Hepatocyte (in vitro differentiated cells): Measurements from ENCODE around the gene SEC23A. TPM values are rescaled to one million over a fixed set of nuclear protein-coding genes. Genes with fewer than 3 reads are reported as not detected.

ENCODE experiments used
- DNase-seq: peaks from one replicate; pipeline ENCODE4 v3.0.0-alpha.2; 2016; ENCODE audit warnings: low spot score
- H2AFZ ChIP-seq: fragments of 200-600 bp; sonication (generic); 2 replicates; pipeline ENCODE4 v1.6.0; 2016; ENCODE audit warnings: antibody characterized with exemption, mild to moderate bottlenecking
- H3K27ac ChIP-seq: fragments of 200-600 bp; sonication (generic); 2 replicates; pipeline ENCODE4 v1.5.1; 2016; ENCODE audit warnings: mild to moderate bottlenecking
- H3K27me3 ChIP-seq: fragments of 200-600 bp; sonication (generic); 2 replicates; pipeline ENCODE4 v1.6.1; 2016
- H3K36me3 ChIP-seq: fragments of 200-600 bp; sonication (generic); replicated peaks from 2 replicates; pipeline ENCODE4 v1.5.1; 2016; ENCODE audit warnings: low read depth; ENCODE audit not compliant: insufficient read depth
- H3K4me1 ChIP-seq: fragments of 200-600 bp; sonication (generic); 2 replicates; pipeline ENCODE4 v1.5.1; 2016; ENCODE audit warnings: mild to moderate bottlenecking, moderate library complexity; ENCODE audit not compliant: insufficient read depth
- H3K4me2 ChIP-seq: fragments of 200-600 bp; sonication (generic); 2 replicates; pipeline ENCODE4 v1.6.0; 2016
- H3K4me3 ChIP-seq: fragments of 200-600 bp; sonication (generic); 2 replicates; pipeline ENCODE4 v1.5.1; 2016; ENCODE audit warnings: mild to moderate bottlenecking
- H3K79me2 ChIP-seq: fragments of 200-600 bp; sonication (generic); 2 replicates; pipeline ENCODE4 v1.6.0; 2017; ENCODE audit warnings: mild to moderate bottlenecking
- H3K9me2 ChIP-seq: fragments of 200-600 bp; sonication (generic); replicated peaks from 2 replicates; pipeline ENCODE4 v1.6.0; 2017; ENCODE audit warnings: mild to moderate bottlenecking; ENCODE audit not compliant: insufficient read depth
- H3K9me3 ChIP-seq: fragments of 200-600 bp; sonication (generic); 2 replicates; pipeline ENCODE4 v1.5.1; 2016; ENCODE audit warnings: low read depth, mild to moderate bottlenecking
- H4K20me1 ChIP-seq: fragments of 200-600 bp; sonication (generic); 2 replicates; pipeline ENCODE4 v1.6.0; 2016; ENCODE audit warnings: mild to moderate bottlenecking; ENCODE audit not compliant: insufficient read depth, poor library complexity, severe bottlenecking
- EZH2 ChIP-seq: fragments of 200-600 bp; sonication (generic); IDR thresholded peaks from 2 replicates; pipeline ENCODE4 v1.6.1; 2016; ENCODE audit warnings: antibody characterized with exemption, mild to moderate bottlenecking, borderline replicate concordance
- EZH2phosphoT487 ChIP-seq: fragments of 200-600 bp; sonication (generic); IDR thresholded peaks from one replicate; pipeline ENCODE4 v1.6.1; 2018; ENCODE audit warnings: antibody characterized with exemption, mild to moderate bottlenecking, low read depth, moderate library complexity; ENCODE audit not compliant: unreplicated experiment, severe bottlenecking
- WGBS: methylation state at CpG from one replicate; pipeline ENCODE4 v1.1.6; 2016; ENCODE audit warnings: low lambda C conversion rate; ENCODE audit errors: missing lambda C conversion rate; 5-methylcytosine and 5-hydroxymethylcytosine counted together
- polyA plus RNA-seq: library from polyadenylated mRNA; unstranded; fragments of >200 nt; fragmentation: Nextera tagmentation; extraction: Ambion mirVana; gene quantifications from 2 replicates; pipeline ENCODE4 v1.2.1, GENCODE V29; 2016
- total RNA-seq: library from RNA; depleted of rRNA; stranded (reverse); fragments of >200 nt; gene quantifications from 2 replicates; pipeline ENCODE4 v1.2.3, GENCODE V29; 2014
- TF ChIP-seq, protein P1 (sequence below): fragments of 200-600 bp; sonication (generic); IDR thresholded peaks from 2 replicates; pipeline ENCODE4 v1.5.1; 2016; ENCODE audit warnings: antibody characterized with exemption, mild to moderate bottlenecking; ENCODE audit not compliant: poor library complexity

The SEC23A gene
- total and polyA plus RNA-seq, 2 experiments from 2014 or later: 99.8 to 193 TPM

DNA sequence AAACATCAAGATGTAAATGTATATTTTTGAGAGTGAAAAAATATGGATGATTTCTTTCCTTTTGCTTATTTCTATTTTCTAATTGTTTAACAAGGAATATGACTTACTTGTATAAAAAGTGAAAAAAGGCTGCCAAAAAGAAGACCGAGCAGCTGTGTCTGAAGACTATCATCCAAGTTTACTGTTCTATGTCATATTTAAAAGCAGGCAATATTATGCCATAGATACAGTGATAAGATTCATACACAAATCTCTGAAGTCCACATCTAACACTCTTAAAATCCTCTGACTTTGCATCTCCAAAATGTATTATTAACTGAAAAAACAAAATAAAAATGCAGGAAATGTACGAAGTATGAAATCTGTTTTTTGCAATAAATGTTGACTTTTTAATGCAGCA, 109.1 kb downstream of the SEC23A start:
- DNase-seq: no peak
- Histone ChIP-seq H3K9me3 (no peaks in the 10 kb centered on the region), H3K4me1 (no peaks in the 10 kb centered on the region), H4K20me1 (no peaks in the 10 kb centered on the region), H3K9me2 (no peaks in the 10 kb centered on the region), H2AFZ (no peak overlapping the region), H3K79me2 (no peaks in the 10 kb centered on the region), H3K27me3 (no peaks in the 10 kb centered on the region), H3K36me3 (no peaks in the 10 kb centered on the region), H3K4me3 (no peak overlapping the region), H3K27ac (no peak overlapping the region), H3K4me2 (no peak overlapping the region)
- TF ChIP-seq EZH2phosphoT487 (no peak), EZH2 (no peak)
- TF ChIP-seq, protein P1, sequence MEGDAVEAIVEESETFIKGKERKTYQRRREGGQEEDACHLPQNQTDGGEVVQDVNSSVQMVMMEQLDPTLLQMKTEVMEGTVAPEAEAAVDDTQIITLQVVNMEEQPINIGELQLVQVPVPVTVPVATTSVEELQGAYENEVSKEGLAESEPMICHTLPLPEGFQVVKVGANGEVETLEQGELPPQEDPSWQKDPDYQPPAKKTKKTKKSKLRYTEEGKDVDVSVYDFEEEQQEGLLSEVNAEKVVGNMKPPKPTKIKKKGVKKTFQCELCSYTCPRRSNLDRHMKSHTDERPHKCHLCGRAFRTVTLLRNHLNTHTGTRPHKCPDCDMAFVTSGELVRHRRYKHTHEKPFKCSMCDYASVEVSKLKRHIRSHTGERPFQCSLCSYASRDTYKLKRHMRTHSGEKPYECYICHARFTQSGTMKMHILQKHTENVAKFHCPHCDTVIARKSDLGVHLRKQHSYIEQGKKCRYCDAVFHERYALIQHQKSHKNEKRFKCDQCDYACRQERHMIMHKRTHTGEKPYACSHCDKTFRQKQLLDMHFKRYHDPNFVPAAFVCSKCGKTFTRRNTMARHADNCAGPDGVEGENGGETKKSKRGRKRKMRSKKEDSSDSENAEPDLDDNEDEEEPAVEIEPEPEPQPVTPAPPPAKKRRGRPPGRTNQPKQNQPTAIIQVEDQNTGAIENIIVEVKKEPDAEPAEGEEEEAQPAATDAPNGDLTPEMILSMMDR: no peak
- WGBS: 66% methylated on average over 2 of the region's 2 CpGs

DNA sequence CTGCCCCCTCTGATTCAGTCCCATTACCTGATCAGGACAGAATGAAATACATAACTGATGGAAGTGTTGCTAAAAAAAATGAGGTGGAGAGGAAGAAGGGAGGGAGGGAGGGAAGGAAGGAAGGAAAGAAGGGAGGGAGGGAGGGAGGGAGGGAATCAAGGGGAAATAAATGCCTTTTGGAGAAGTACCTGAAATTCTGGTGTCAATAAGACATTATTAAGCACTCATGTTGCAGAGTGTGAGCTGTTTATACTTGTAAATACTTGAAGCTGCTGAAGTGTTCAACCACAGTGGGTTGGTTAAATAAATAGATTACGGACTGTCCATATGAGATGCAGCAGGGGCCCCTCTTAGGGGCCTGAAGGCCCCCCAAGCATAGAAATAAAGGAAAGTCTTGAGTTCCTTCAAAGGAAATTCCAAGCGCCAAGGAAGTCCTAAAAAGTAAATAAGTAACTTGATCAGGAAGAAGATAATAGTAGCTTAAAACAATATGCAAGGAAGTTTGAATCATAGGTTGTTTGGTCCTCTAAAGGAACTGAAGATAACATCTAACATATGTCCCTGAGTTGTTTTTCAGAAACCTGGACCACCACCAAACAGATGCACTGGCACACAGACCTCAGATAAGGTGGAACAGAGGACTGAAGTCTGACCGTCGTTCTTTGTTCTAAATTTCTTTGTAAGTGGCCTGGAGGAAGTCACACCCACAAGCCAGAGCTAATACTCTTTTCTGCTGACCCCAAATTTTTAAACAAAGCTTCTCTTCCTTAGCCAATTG, 110.8 kb downstream of the SEC23A start:
- Histone ChIP-seq H4K20me1 (no peaks in the 10 kb centered on the region), H3K9me2 (no peaks in the 10 kb centered on the region)
- TF ChIP-seq EZH2phosphoT487 (no peak), EZH2 (no peak)
- TF ChIP-seq, protein P1: no peak

DNA sequence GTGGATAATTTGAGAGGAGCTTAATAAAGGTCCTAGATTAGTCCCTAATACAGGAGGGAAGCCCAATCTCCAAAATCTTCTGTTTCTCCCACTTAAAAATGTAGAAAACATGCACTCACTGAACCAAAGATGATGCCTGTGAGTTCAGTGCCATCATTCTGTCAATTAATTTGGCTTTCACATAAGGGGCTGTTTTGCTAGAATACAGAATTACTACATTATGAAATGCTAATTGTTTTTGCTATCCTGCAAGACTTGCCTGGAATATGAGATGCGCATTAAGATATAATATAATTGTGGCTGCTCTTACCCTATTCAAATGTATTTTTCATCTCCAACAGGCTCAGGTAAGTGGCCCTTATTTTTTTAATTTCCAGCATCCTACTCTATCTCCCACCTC, 111.7 kb downstream of the SEC23A start:
- no peak for DNase-seq
- Histone ChIP-seq H3K4me3 (no peak overlapping the region), H4K20me1 (no peaks in the 10 kb centered on the region), H3K9me2 (no peaks in the 10 kb centered on the region), H3K36me3 (no peaks in the 10 kb centered on the region), H2AFZ (no peak overlapping the region), H3K79me2 (no peaks in the 10 kb centered on the region), H3K4me1 (no peaks in the 10 kb centered on the region), H3K27ac (no peak overlapping the region), H3K4me2 (no peak overlapping the region), H3K9me3 (no peaks in the 10 kb centered on the region), H3K27me3 (no peaks in the 10 kb centered on the region)
- TF ChIP-seq EZH2phosphoT487 (no peak), EZH2 (no peak)
- TF ChIP-seq, protein P1: no peak
- 100% methylated on average over 1 of the region's 1 CpG for WGBS

More for the DNA sequence above, 110.8 kb downstream of the SEC23A start:
- DNase-seq: no peak
- Histone ChIP-seq H3K27me3 (no peaks in the 10 kb centered on the region), H2AFZ (no peak overlapping the region), H3K4me2 (no peak overlapping the region), H3K27ac (no peak overlapping the region), H3K4me1 (no peaks in the 10 kb centered on the region), H3K9me3 (no peaks in the 10 kb centered on the region), H3K79me2 (no peaks in the 10 kb centered on the region), H3K4me3 (no peak overlapping the region), H3K36me3 (no peaks in the 10 kb centered on the region)
- 59% methylated on average over 4 of the region's 4 CpGs for WGBS
